ENCODE results near the gene DPP6.

DPP6 gene

DNA sequence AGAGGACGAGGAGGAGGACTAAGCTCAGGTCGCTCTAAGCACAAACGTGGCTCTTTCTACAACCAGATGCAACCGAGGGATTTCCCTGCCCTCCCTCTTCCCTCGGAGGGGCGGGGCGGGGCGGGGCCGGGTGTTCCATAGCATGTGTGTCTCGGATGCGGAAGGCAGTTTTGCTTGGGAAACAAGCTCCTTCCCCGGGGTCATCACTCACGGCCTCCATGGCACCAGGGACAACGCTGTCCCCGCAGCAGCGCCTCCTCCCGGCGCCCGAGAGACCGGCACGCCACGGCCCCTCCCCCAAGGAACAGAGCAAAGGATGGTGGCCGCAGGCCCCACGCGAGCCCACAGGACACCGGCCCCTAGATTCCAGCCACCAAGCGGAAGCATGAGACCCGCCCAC is 840.3 kb downstream of the DPP6 start:
- H3K4me1 ChIP-seq (ENCODE audit: control extremely low read depth in 1 of 4, control insufficient read depth in 4 of 4, insufficient read depth in 4 of 4, low read length in 3 of 4) = no peaks in the 10 kb centered on the region
- ChIA-PET CTCF (no interaction called here), POLR2A (no interaction called here)
- H3K27ac ChIP-seq (ENCODE audit: insufficient read depth in 1 of 2, low read depth in 1 of 2, low read length in 2 of 2, poor library complexity in 1 of 2, severe bottlenecking in 2 of 2) = no peak overlapping the region
- DNase-seq = no peak
- peaks cover 0 to 19% (median 4%) of the 10 kb centered on the region in 5 experiments for H3K27me3 ChIP-seq (replicated peaks in 2 of 5; ENCODE audit: control insufficient read depth in 4 of 5, insufficient read depth in 5 of 5, low read length in 4 of 5)
- 43% methylated on average over 23 of the region's 28 CpGs for WGBS (ENCODE audit: insufficient coverage)
- H3K36me3 ChIP-seq (ENCODE audit: control insufficient read depth in 4 of 4, insufficient read depth in 4 of 4, low read length in 3 of 4) = no peaks in the 10 kb centered on the region
- H3K9me3 ChIP-seq (ENCODE audit: control extremely low read depth in 1 of 5, control insufficient read depth in 4 of 5, insufficient read depth in 2 of 5, low read depth in 1 of 5, low read length in 4 of 5) = peaks cover 0 to 6% (median 0%) of the 10 kb centered on the region in 5 experiments
- no peak overlapping the region for H3K4me3 ChIP-seq (ENCODE audit: control insufficient read depth in 1 of 7, extremely low read depth in 1 of 7, insufficient read depth in 4 of 7, low read depth in 2 of 7, low read length in 6 of 7)

DNA sequence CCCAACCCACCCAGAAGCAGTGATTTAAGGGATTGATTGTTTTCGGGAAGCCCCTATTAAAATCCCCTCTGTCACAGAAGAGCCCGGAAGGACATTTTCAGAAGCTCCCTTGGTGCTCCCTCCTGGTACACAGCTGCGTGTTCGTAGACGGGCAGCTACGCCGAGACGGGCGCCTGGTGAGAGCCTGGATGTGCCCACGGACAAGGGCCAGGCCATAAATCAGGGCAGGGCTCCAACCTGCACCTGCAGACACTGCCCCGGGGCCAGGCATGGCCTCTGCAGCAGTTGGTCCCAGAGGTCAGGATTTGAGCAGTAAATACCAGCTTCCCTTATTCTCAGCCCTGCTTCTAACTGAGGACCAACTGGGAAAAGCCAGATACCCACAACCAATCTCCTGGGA is 843.9 kb downstream of the DPP6 start:
- peaks cover 0 to 26% (median 8%) of the 10 kb centered on the region in 5 experiments for H3K27me3 ChIP-seq (replicated peaks in 2 of 5; ENCODE audit: control insufficient read depth in 4 of 5, insufficient read depth in 5 of 5, low read length in 4 of 5)
- 94% methylated on average over 10 of the region's 11 CpGs for WGBS (ENCODE audit: insufficient coverage)
- no peaks in the 10 kb centered on the region for H3K36me3 ChIP-seq (ENCODE audit: control insufficient read depth in 4 of 4, insufficient read depth in 4 of 4, low read length in 3 of 4)
- H3K4me1 ChIP-seq (ENCODE audit: control extremely low read depth in 1 of 4, control insufficient read depth in 4 of 4, insufficient read depth in 4 of 4, low read length in 3 of 4) = no peaks in the 10 kb centered on the region
- H3K27ac ChIP-seq (ENCODE audit: insufficient read depth in 1 of 2, low read depth in 1 of 2, low read length in 2 of 2, poor library complexity in 1 of 2, severe bottlenecking in 2 of 2) = no peak overlapping the region
- DNase-seq = no peak
- CTCF ChIA-PET = no interaction called here
- H3K9me3 ChIP-seq (ENCODE audit: control extremely low read depth in 1 of 5, control insufficient read depth in 4 of 5, insufficient read depth in 2 of 5, low read depth in 1 of 5, low read length in 4 of 5) = no peaks in the 10 kb centered on the region
- no peak overlapping the region for H3K4me3 ChIP-seq (ENCODE audit: control insufficient read depth in 1 of 7, extremely low read depth in 1 of 7, insufficient read depth in 4 of 7, low read depth in 2 of 7, low read length in 6 of 7)
- POLR2A ChIA-PET = no interaction called here

DNA sequence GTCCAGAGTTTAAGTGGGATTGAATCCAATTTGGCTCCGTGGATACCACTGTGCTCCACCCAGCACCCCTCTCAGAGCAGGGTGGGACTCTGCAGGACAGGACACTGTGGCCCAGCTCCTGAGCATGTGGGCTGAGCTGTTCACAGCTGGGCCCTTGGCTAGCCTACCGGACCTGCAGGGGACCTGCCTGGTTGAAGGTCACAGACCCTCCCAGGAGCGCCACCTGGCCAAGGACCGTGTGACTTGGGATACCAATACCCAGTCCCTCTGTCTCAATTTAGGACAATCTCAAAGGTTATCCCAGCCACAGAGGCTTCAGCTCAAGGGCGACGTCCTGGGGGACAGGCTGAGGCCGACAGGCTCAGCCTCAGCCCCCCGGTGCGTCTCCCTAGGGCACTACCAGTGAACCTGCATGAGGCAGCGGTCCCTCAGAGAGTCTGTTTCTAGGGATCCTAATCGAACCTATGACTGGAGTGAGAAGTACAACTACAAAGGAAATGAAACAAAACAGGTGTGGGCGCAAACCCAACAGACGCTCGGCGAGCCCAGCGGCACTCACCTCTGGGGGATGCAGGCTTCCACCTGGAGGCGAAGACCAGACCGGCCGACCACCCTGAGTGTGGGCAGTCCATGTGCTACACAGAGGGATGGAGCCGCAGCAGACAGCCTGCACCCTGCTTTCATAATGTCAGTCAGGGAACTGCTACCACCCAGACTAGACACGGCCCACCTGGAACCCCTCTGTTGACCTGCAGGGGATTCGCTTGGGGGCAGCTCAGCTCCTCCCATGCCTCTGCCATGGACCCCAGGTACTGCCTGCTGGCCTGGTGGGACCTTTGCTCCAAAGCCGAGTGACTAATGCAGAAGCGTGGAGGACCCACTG is 847.0 kb downstream of the DPP6 start:
- no peak overlapping the region for H3K4me3 ChIP-seq (ENCODE audit: control insufficient read depth in 1 of 7, extremely low read depth in 1 of 7, insufficient read depth in 4 of 7, low read depth in 2 of 7, low read length in 6 of 7)
- H3K27ac ChIP-seq (ENCODE audit: insufficient read depth in 1 of 2, low read depth in 1 of 2, low read length in 2 of 2, poor library complexity in 1 of 2, severe bottlenecking in 2 of 2) = no peak overlapping the region
- ChIA-PET POLR2A (no interaction called here), CTCF (no interaction called here)
- H3K9me3 ChIP-seq (ENCODE audit: control extremely low read depth in 1 of 5, control insufficient read depth in 4 of 5, insufficient read depth in 2 of 5, low read depth in 1 of 5, low read length in 4 of 5) = no peaks in the 10 kb centered on the region
- no peak for DNase-seq
- no peaks in the 10 kb centered on the region for H3K4me1 ChIP-seq (ENCODE audit: control extremely low read depth in 1 of 4, control insufficient read depth in 4 of 4, insufficient read depth in 4 of 4, low read length in 3 of 4)
- H3K36me3 ChIP-seq (ENCODE audit: control insufficient read depth in 4 of 4, insufficient read depth in 4 of 4, low read length in 3 of 4) = no peaks in the 10 kb centered on the region
- H3K27me3 ChIP-seq (replicated peaks in 2 of 5; ENCODE audit: control insufficient read depth in 4 of 5, insufficient read depth in 5 of 5, low read length in 4 of 5) = peaks cover 0 to 16% (median 6%) of the 10 kb centered on the region in 5 experiments
- WGBS (ENCODE audit: insufficient coverage) = 93% methylated on average over 20 of the region's 24 CpGs

GRCh38 chr7:154899862-154900261 is 847.7 kb downstream of the DPP6 start:
- ChIA-PET POLR2A (no interaction called here), CTCF (no interaction called here)
- WGBS (ENCODE audit: insufficient coverage) = 76% methylated on average over 3 of the region's 5 CpGs
- Histone ChIP-seq H3K4me1 (ENCODE audit: control extremely low read depth in 1 of 4, control insufficient read depth in 4 of 4, insufficient read depth in 4 of 4, low read length in 3 of 4) (no peaks in the 10 kb centered on the region), H3K9me3 (ENCODE audit: control extremely low read depth in 1 of 5, control insufficient read depth in 4 of 5, insufficient read depth in 2 of 5, low read depth in 1 of 5, low read length in 4 of 5) (no peaks in the 10 kb centered on the region), H3K4me3 (ENCODE audit: control insufficient read depth in 1 of 7, extremely low read depth in 1 of 7, insufficient read depth in 4 of 7, low read depth in 2 of 7, low read length in 6 of 7) (no peak overlapping the region), H3K27ac (ENCODE audit: insufficient read depth in 1 of 2, low read depth in 1 of 2, low read length in 2 of 2, poor library complexity in 1 of 2, severe bottlenecking in 2 of 2) (no peak overlapping the region), H3K36me3 (ENCODE audit: control insufficient read depth in 4 of 4, insufficient read depth in 4 of 4, low read length in 3 of 4) (no peaks in the 10 kb centered on the region), H3K27me3 (replicated peaks in 2 of 5; ENCODE audit: control insufficient read depth in 4 of 5, insufficient read depth in 5 of 5, low read length in 4 of 5) (peaks cover 0 to 17% (median 6%) of the 10 kb centered on the region in 5 experiments)
- no peak for DNase-seq

DNA sequence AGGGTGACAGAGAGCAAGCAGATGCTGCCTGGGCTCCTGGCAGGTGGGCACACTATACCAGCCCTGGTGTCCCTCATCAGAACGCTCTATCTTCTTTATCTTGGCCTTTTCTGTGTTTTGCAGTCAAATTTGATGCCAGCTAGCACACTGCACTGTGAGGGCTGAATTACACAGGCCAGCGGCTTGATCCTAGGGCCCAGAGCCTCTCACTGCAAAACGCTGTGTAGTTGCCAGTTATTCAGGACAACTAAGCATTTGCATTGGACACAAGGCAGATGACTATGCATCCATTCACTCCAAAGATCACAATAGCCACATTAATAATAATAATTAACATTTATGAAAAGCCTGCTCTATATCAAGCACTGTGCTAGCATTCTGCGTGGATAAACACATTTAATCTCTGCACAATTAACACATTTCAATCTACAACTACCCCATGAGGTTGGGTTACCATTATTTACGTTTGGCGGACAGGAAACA is 850.4 kb downstream of the DPP6 start:
- WGBS (ENCODE audit: insufficient coverage) = 84% methylated on average over 5 of the region's 6 CpGs
- no peaks in the 10 kb centered on the region for H3K9me3 ChIP-seq (ENCODE audit: control extremely low read depth in 1 of 5, control insufficient read depth in 4 of 5, insufficient read depth in 2 of 5, low read depth in 1 of 5, low read length in 4 of 5)
- H3K27me3 ChIP-seq (replicated peaks in 2 of 5; ENCODE audit: control insufficient read depth in 4 of 5, insufficient read depth in 5 of 5, low read length in 4 of 5) = peaks cover 0 to 16% (median 4%) of the 10 kb centered on the region in 5 experiments
- no peak for DNase-seq
- H3K27ac ChIP-seq (ENCODE audit: insufficient read depth in 1 of 2, low read depth in 1 of 2, low read length in 2 of 2, poor library complexity in 1 of 2, severe bottlenecking in 2 of 2) = no peak overlapping the region
- H3K4me1 ChIP-seq (ENCODE audit: control extremely low read depth in 1 of 4, control insufficient read depth in 4 of 4, insufficient read depth in 4 of 4, low read length in 3 of 4) = no peaks in the 10 kb centered on the region
- POLR2A ChIA-PET = interaction anchor here (0.5 kb wide), 1 partner anchor 12 kb away, joined by 3 read pairs; no protein-coding TSS in a partner anchor
- CTCF ChIA-PET = no interaction called here
- H3K4me3 ChIP-seq (ENCODE audit: control insufficient read depth in 1 of 7, extremely low read depth in 1 of 7, insufficient read depth in 4 of 7, low read depth in 2 of 7, low read length in 6 of 7) = no peak overlapping the region
- no peaks in the 10 kb centered on the region for H3K36me3 ChIP-seq (ENCODE audit: control insufficient read depth in 4 of 4, insufficient read depth in 4 of 4, low read length in 3 of 4)

GRCh38 chr7:154903083-154903731 is 851.0 kb downstream of the DPP6 start:
- Histone ChIP-seq H3K9me3 (ENCODE audit: control extremely low read depth in 1 of 5, control insufficient read depth in 4 of 5, insufficient read depth in 2 of 5, low read depth in 1 of 5, low read length in 4 of 5) (no peaks in the 10 kb centered on the region), H3K4me3 (ENCODE audit: control insufficient read depth in 1 of 7, extremely low read depth in 1 of 7, insufficient read depth in 4 of 7, low read depth in 2 of 7, low read length in 6 of 7) (no peak overlapping the region), H3K27me3 (replicated peaks in 2 of 5; ENCODE audit: control insufficient read depth in 4 of 5, insufficient read depth in 5 of 5, low read length in 4 of 5) (peaks cover 0 to 16% (median 2%) of the 10 kb centered on the region in 5 experiments), H3K4me1 (ENCODE audit: control extremely low read depth in 1 of 4, control insufficient read depth in 4 of 4, insufficient read depth in 4 of 4, low read length in 3 of 4) (no peaks in the 10 kb centered on the region), H3K27ac (ENCODE audit: insufficient read depth in 1 of 2, low read depth in 1 of 2, low read length in 2 of 2, poor library complexity in 1 of 2, severe bottlenecking in 2 of 2) (no peak overlapping the region), H3K36me3 (ENCODE audit: control insufficient read depth in 4 of 4, insufficient read depth in 4 of 4, low read length in 3 of 4) (no peaks in the 10 kb centered on the region)
- ChIA-PET CTCF (interaction anchor here (0.7 to 2.1 kb wide), 2 partner anchors 10 to 25 kb away, joined by 3 to 5 read pairs; no protein-coding TSS in a partner anchor), POLR2A (interaction anchor here (0.5 kb wide), 1 partner anchor 11 kb away, joined by 3 read pairs; no protein-coding TSS in a partner anchor)
- WGBS (ENCODE audit: insufficient coverage) = 80% methylated on average over 10 of the region's 14 CpGs
- no peak for DNase-seq

GRCh38 chr7:154905146-154905545 is 852.9 kb downstream of the DPP6 start:
- H3K9me3 ChIP-seq (ENCODE audit: control extremely low read depth in 1 of 5, control insufficient read depth in 4 of 5, insufficient read depth in 2 of 5, low read depth in 1 of 5, low read length in 4 of 5) = no peaks in the 10 kb centered on the region
- DNase-seq = no peak
- no peaks in the 10 kb centered on the region for H3K4me1 ChIP-seq (ENCODE audit: control extremely low read depth in 1 of 4, control insufficient read depth in 4 of 4, insufficient read depth in 4 of 4, low read length in 3 of 4)
- no peak overlapping the region for H3K27ac ChIP-seq (ENCODE audit: insufficient read depth in 1 of 2, low read depth in 1 of 2, low read length in 2 of 2, poor library complexity in 1 of 2, severe bottlenecking in 2 of 2)
- peaks cover 0 to 18% (median 2%) of the 10 kb centered on the region in 5 experiments for H3K27me3 ChIP-seq (replicated peaks in 2 of 5; ENCODE audit: control insufficient read depth in 4 of 5, insufficient read depth in 5 of 5, low read length in 4 of 5)
- ChIA-PET POLR2A (no interaction called here), CTCF (interaction anchor here (2.1 kb wide), 1 partner anchor 8 kb away, joined by 5 read pairs; no protein-coding TSS in a partner anchor)
- H3K4me3 ChIP-seq (ENCODE audit: control insufficient read depth in 1 of 7, extremely low read depth in 1 of 7, insufficient read depth in 4 of 7, low read depth in 2 of 7, low read length in 6 of 7) = no peak overlapping the region
- no peaks in the 10 kb centered on the region for H3K36me3 ChIP-seq (ENCODE audit: control insufficient read depth in 4 of 4, insufficient read depth in 4 of 4, low read length in 3 of 4)
- 95% methylated on average over 8 of the region's 8 CpGs for WGBS (ENCODE audit: insufficient coverage)
